Measurements from ENCODE around the gene DTNBP1. TPM values are rescaled to one million over a fixed set of nuclear protein-coding genes. Genes with fewer than 3 reads are reported as not detected.
A peak's percentile ranks its signal among the peaks of the same experiment; 100 is the strongest.

DTNBP1 gene
- total and polyA plus RNA-seq, 2 of the 13 experiments (the other 11 are each of a cell fraction or from before 2014, with no cell fraction given) = 6.6 to 19.1 TPM

DNA sequence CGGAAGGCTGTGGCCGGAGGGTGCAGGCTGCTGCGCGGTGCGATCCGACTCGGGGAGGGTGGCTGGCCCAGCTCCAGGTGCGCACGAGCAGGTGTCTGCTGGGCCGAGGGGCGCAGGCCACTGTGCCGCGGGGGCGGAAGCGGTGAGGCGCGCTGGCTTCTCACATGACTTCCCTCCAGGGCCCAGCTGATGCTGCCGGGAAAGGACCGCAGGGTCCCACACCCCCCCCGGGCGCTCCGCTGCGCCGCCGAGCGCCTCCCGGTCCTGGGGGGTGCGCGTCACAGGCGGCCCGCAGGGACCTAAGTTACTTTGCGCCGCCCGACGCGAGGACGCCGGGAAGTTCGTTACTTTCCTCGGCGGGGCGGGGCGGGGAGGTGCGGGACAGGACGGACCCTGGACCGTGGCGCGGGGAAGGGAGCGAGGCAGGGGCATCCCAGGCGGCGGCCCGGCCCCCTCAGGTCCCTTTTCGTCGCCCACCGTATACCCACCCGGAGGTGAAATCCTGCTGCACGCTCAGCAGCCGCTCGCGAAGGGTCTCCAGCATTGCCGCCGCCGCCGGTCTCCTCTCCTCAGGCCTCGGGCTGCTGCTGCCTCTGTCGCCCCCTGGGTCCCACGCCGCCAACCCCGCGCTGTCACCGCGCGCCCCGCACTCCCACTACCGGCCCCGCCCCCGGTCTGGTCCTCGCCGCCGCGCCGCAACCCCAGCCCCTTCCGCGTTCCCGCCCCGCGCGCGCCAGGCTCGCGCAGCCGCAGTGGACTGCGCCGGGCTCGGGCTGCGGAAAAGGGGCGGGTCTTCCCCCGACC is at the start of gene DTNBP1 (continued):
- TF ChIP-seq ZNF777 (CRISPR knock-in tag; IDR thresholded peaks at IDR 0.05) = peak; percentile 67
- peak; percentile 52; the same call in 1 of the 2 replicates for TF ChIP-seq GMEB1 (CRISPR knock-in tag; IDR thresholded peaks at IDR 0.05; ENCODE audit: borderline replicate concordance)
- 0 out of 2 replicates have a peak, but pooled peaks have one; percentile 13 for TF ChIP-seq FOSL2 (CRISPR knock-in tag; IDR thresholded peaks at IDR 0.05)
- 0 out of 2 replicates have a peak, but pooled peaks have one; percentile 70 for TF ChIP-seq ZNF660 (CRISPR knock-in tag; IDR thresholded peaks at IDR 0.05; ENCODE audit: borderline replicate concordance, low read depth)
- no peak for TF ChIP-seq ZMYM2 (CRISPR knock-in tag; IDR thresholded peaks at IDR 0.05)
- peak; percentile 64 for TF ChIP-seq ZNF816 (CRISPR knock-in tag; IDR thresholded peaks at IDR 0.05; ENCODE audit: borderline replicate concordance)
- peak; percentile 56; the same call in 1 of the 2 replicates for TF ChIP-seq RFXAP (CRISPR knock-in tag; IDR thresholded peaks at IDR 0.05; ENCODE audit: borderline replicate concordance)
- TF ChIP-seq ZNF207 (IDR thresholded peaks at IDR 0.05; ENCODE audit: borderline replicate concordance) = no peak
- TF ChIP-seq HMGXB4 (CRISPR knock-in tag; IDR thresholded peaks at IDR 0.05; ENCODE audit: borderline replicate concordance in 1 of 2, low read depth in 1 of 2) = peak in 1 of 2 experiments; percentile 93
- TF ChIP-seq ELF3 (CRISPR knock-in tag; IDR thresholded peaks at IDR 0.05) = peak; percentile 82
- peak; percentile 97 for TF ChIP-seq CHCHD3 (CRISPR knock-in tag; IDR thresholded peaks at IDR 0.05)
- TF ChIP-seq, protein P1, sequence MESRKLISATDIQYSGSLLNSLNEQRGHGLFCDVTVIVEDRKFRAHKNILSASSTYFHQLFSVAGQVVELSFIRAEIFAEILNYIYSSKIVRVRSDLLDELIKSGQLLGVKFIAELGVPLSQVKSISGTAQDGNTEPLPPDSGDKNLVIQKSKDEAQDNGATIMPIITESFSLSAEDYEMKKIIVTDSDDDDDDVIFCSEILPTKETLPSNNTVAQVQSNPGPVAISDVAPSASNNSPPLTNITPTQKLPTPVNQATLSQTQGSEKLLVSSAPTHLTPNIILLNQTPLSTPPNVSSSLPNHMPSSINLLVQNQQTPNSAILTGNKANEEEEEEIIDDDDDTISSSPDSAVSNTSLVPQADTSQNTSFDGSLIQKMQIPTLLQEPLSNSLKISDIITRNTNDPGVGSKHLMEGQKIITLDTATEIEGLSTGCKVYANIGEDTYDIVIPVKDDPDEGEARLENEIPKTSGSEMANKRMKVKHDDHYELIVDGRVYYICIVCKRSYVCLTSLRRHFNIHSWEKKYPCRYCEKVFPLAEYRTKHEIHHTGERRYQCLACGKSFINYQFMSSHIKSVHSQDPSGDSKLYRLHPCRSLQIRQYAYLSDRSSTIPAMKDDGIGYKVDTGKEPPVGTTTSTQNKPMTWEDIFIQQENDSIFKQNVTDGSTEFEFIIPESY (CRISPR knock-in tag; IDR thresholded peaks at IDR 0.05) = 0 out of 2 replicates have a peak, but pooled peaks have one; percentile 5
- TF ChIP-seq ZNF619 (CRISPR knock-in tag; IDR thresholded peaks at IDR 0.05) = peak; percentile 81; the same call in 1 of the 2 replicates
- no peak for TF ChIP-seq JUND (CRISPR knock-in tag; IDR thresholded peaks at IDR 0.05)
- TF ChIP-seq STAT5B (CRISPR knock-in tag; IDR thresholded peaks at IDR 0.05) = no peak
- TF ChIP-seq, protein P2, sequence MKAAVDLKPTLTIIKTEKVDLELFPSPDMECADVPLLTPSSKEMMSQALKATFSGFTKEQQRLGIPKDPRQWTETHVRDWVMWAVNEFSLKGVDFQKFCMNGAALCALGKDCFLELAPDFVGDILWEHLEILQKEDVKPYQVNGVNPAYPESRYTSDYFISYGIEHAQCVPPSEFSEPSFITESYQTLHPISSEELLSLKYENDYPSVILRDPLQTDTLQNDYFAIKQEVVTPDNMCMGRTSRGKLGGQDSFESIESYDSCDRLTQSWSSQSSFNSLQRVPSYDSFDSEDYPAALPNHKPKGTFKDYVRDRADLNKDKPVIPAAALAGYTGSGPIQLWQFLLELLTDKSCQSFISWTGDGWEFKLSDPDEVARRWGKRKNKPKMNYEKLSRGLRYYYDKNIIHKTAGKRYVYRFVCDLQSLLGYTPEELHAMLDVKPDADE (CRISPR knock-in tag; IDR thresholded peaks at IDR 0.05) = peak; percentile 62; the same call in 1 of the 2 replicates
- no peak for TF ChIP-seq TCF7 (IDR thresholded peaks at IDR 0.05; ENCODE audit: low read depth)
- TF ChIP-seq GATAD1 (CRISPR knock-in tag; IDR thresholded peaks at IDR 0.05) = 0 out of 2 replicates have a peak, but pooled peaks have one; percentile 52
- peak; percentile 67 for TF ChIP-seq TOPORS (CRISPR knock-in tag; IDR thresholded peaks at IDR 0.05)
- no peak for TF ChIP-seq REXO4 (CRISPR knock-in tag; IDR thresholded peaks at IDR 0.05; ENCODE audit: borderline replicate concordance)
- peak; percentile 36; the same call in 1 of the 2 replicates for TF ChIP-seq ARHGAP35 (CRISPR knock-in tag; IDR thresholded peaks at IDR 0.05; ENCODE audit: borderline replicate concordance)
- no peak for TF ChIP-seq RORA (CRISPR knock-in tag; IDR thresholded peaks at IDR 0.05)
- TF ChIP-seq GLI4 (CRISPR knock-in tag; IDR thresholded peaks at IDR 0.05; ENCODE audit: borderline replicate concordance) = peak; percentile 48; the same call in 1 of the 2 replicates

All from HepG2 (cell line).